ENCODE data around the gene PLBD1. TPM values are rescaled to one million over a fixed set of nuclear protein-coding genes. Genes with fewer than 3 reads are reported as not detected.

The PLBD1 gene
- total and polyA plus RNA-seq, 4 donors: 1.4 to 7.5 (median 4.2) TPM

- WGBS: 96% methylated on average over 4 of the region's 4 CpGs
Observed at GRCh38 chr12:14547571-14547970, 20.1 kb downstream of the PLBD1 start.

More at GRCh38 chr12:14547571-14547970, 20.1 kb downstream of the PLBD1 start:
- no peak overlapping the region for H3K9ac ChIP-seq (ENCODE audit: low read depth in 1 of 2, low read length in 2 of 2)
- H3K36me3 ChIP-seq (ENCODE audit: control insufficient read depth in 4 of 4, insufficient read depth in 3 of 4, low read depth in 1 of 4, low read length in 3 of 4): peaks cover 0 to 1% (median 0%) of the 10 kb centered on the region in 4 donors
- no peak for DNase-seq (ENCODE audit: low spot score)
- H3K4me1 ChIP-seq (ENCODE audit: control insufficient read depth in 4 of 4, insufficient read depth in 4 of 4, low read length in 3 of 4): no peaks in the 10 kb centered on the region
- H3K27me3 ChIP-seq (ENCODE audit: control insufficient read depth in 4 of 4, insufficient read depth in 4 of 4, low read length in 3 of 4): no peaks in the 10 kb centered on the region
- no peak for TF ChIP-seq JUND (IDR thresholded peaks at IDR 0.05)
- TF ChIP-seq EGR1 (IDR thresholded peaks at IDR 0.05; ENCODE audit: low read depth in 2 of 2): no peak
- TF ChIP-seq HNF4A (conservative IDR thresholded peaks at IDR 0.05): no peak
- no peak for TF ChIP-seq RXRA (IDR thresholded peaks at IDR 0.05)
- no peak for TF ChIP-seq FOXA2 (IDR thresholded peaks at IDR 0.05)
- no peak for TF ChIP-seq SP1 (IDR thresholded peaks at IDR 0.05)
- TF ChIP-seq YY1 (IDR thresholded peaks at IDR 0.05): no peak
- no peak for TF ChIP-seq REST (IDR thresholded peaks at IDR 0.05)
- no peak for TF ChIP-seq GABPA (IDR thresholded peaks at IDR 0.05 in 1 of 2, conservative IDR thresholded peaks at IDR 0.05 in 1 of 2)
- no peak for TF ChIP-seq RAD21 (IDR thresholded peaks at IDR 0.05)
- no peak for TF ChIP-seq CTCF (IDR thresholded peaks at IDR 0.05; ENCODE audit: low read depth, low read length, missing input control)
- TF ChIP-seq ATF3 (IDR thresholded peaks at IDR 0.05): no peak
- TF ChIP-seq HNF4G (IDR thresholded peaks at IDR 0.05): no peak
- TF ChIP-seq TAF1 (conservative IDR thresholded peaks at IDR 0.05): no peak
- TF ChIP-seq NR2F2 (IDR thresholded peaks at IDR 0.05): no peak
- no peak for TF ChIP-seq ZBTB33 (IDR thresholded peaks at IDR 0.05)
- no peak for TF ChIP-seq MAX (IDR thresholded peaks at IDR 0.05)
- no peak overlapping the region for H3K4me3 ChIP-seq (ENCODE audit: low read depth in 1 of 3, low read length in 3 of 3)
- no peak overlapping the region for H3K27ac ChIP-seq (ENCODE audit: low read depth in 1 of 2, low read length in 2 of 2)
- H3K9me3 ChIP-seq (ENCODE audit: control insufficient read depth in 4 of 4, low read length in 3 of 4): no peaks in the 10 kb centered on the region
